ENCODE results near the gene ANKRD44. TPM values are rescaled to one million over a fixed set of nuclear protein-coding genes. Genes with fewer than 3 reads are reported as not detected.

ANKRD44 gene
- total RNA-seq, 4 donors from 2014 or later: 1.8 to 6.3 (median 3.0) TPM

DNA sequence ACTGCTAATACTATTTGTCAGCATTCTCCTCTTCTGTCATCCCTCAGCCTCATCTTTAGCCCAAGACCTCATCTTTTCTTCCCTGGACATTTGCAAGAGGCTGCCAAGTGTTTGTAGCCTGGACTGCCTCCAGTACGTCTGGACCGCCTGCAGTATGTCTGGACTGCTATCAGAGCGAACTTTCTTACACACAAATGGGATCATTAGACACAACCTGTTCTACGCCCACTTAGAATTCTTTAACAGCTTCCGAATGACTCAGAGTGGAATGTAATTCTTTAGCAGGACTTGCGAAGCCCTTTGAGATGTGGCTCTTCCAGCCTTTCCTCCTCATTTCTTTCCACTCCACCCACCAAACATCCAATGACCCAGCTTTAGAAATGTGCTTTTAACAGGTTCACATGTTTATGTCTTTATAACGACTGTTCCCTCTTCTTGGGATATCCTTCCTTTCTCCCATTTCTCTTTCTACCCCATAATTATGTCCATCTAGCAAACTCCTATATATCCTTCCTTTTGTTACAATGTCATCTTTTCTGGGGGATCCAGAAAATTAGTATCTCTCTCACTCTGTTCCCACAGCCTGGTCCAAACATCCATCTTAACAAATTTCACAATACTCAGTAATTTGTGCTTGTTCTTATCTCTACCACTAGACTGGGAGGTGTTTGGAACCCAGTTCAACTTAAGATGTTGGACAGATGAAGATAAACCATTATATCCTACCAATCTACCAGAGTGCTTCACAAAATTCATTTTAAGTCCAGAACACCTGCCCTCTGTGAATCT lies 212.8 kb downstream of the ANKRD44 start:
- H3K4me3 ChIP-seq: no peak overlapping the region
- in situ Hi-C loops (cut with MboI; ENCODE audit: low sequenced_read_pairs in 4 of 4): no loop called here

DNA sequence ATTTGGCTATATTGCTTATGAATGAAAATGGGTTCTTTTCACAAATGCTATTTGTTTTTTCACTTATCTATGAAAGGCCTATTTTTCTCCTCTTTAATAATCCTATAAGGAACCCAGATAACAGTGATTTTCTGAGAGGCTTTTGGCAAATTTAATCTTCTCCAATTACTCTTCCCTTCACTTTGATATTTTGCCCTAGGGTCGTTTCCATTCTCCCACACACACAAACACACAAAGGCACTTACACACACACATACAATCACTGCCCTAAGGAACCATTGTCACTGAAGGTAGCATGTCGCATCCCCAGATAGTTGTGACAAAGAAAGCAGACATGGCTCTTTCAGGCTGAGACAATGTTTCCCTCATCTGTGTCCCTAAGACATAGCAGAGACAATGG lies 213.9 kb downstream of the ANKRD44 start:
- H3K27me3 ChIP-seq: no peaks in the 10 kb centered on the region
- H3K27ac ChIP-seq: no peak overlapping the region
- no peak for TF ChIP-seq POLR2A (IDR thresholded peaks at IDR 0.05)
- TF ChIP-seq, protein P1, sequence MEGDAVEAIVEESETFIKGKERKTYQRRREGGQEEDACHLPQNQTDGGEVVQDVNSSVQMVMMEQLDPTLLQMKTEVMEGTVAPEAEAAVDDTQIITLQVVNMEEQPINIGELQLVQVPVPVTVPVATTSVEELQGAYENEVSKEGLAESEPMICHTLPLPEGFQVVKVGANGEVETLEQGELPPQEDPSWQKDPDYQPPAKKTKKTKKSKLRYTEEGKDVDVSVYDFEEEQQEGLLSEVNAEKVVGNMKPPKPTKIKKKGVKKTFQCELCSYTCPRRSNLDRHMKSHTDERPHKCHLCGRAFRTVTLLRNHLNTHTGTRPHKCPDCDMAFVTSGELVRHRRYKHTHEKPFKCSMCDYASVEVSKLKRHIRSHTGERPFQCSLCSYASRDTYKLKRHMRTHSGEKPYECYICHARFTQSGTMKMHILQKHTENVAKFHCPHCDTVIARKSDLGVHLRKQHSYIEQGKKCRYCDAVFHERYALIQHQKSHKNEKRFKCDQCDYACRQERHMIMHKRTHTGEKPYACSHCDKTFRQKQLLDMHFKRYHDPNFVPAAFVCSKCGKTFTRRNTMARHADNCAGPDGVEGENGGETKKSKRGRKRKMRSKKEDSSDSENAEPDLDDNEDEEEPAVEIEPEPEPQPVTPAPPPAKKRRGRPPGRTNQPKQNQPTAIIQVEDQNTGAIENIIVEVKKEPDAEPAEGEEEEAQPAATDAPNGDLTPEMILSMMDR (IDR thresholded peaks at IDR 0.05 in 4 of 5, conservative IDR thresholded peaks at IDR 0.05 in 1 of 5): no peak
- no peaks in the 10 kb centered on the region for H3K36me3 ChIP-seq
- H3K4me1 ChIP-seq: no peaks in the 10 kb centered on the region
- intact Hi-C loops (cut with DNase I; ENCODE audit: low total_unique reads): no loop called here
- ATAC-seq: no peak
- no peak for DNase-seq
- H3K4me3 ChIP-seq: no peak overlapping the region
- in situ Hi-C loops (cut with MboI; ENCODE audit: low sequenced_read_pairs in 4 of 4): no loop called here
- H3K9me3 ChIP-seq: no peaks in the 10 kb centered on the region

More for the DNA sequence above, 212.8 kb downstream of the ANKRD44 start:
- H3K27me3 ChIP-seq: no peaks in the 10 kb centered on the region
- intact Hi-C loops (cut with DNase I; ENCODE audit: low total_unique reads): no loop called here
- no peaks in the 10 kb centered on the region for H3K36me3 ChIP-seq
- peak in 1 of 2 donors; percentile 56 for DNase-seq
- H3K27ac ChIP-seq: peak overlapping the region in 3 of 4 donors; percentile 14 to 45 (median 38)
- H3K4me1 ChIP-seq: no peaks in the 10 kb centered on the region
- ATAC-seq: peak; percentile 78 to 82
- H3K9me3 ChIP-seq: no peaks in the 10 kb centered on the region
- TF ChIP-seq, protein P1 (IDR thresholded peaks at IDR 0.05 in 4 of 5, conservative IDR thresholded peaks at IDR 0.05 in 1 of 5): no peak
- TF ChIP-seq POLR2A (IDR thresholded peaks at IDR 0.05): no peak

DNA sequence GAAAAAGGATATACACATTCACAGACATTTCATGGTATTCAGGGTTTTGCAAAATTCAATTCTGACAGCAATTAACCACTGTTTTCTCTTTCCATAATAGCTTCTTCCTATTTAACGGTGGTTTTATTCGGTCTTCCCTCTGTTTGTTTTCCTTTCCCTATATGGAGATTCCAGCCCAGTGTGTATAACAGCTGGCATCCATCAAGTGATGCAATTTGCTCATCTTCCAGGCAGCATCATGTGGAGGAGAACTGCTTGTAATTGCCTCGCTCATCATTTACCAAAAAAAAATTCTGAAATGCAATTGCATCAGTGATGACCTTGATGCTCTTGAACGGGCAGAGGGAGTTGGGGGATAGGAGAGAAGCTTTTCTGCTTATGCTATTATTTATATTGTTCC lies 218.1 kb downstream of the ANKRD44 start:
- in situ Hi-C loops (cut with MboI; ENCODE audit: low sequenced_read_pairs in 4 of 4): no loop called here
- no peak for TF ChIP-seq POLR2A (IDR thresholded peaks at IDR 0.05)
- TF ChIP-seq, protein P1 (IDR thresholded peaks at IDR 0.05 in 4 of 5, conservative IDR thresholded peaks at IDR 0.05 in 1 of 5): no peak
- Histone ChIP-seq H3K9me3 (no peaks in the 10 kb centered on the region), H3K36me3 (no peaks in the 10 kb centered on the region), H3K27me3 (no peaks in the 10 kb centered on the region), H3K4me1 (no peaks in the 10 kb centered on the region), H3K4me3 (no peak overlapping the region), H3K27ac (no peak overlapping the region)
- DNase-seq (no peak), ATAC-seq (peak; percentile 68 to 79)
- intact Hi-C loops (cut with DNase I; ENCODE audit: low total_unique reads): no loop called here

DNA sequence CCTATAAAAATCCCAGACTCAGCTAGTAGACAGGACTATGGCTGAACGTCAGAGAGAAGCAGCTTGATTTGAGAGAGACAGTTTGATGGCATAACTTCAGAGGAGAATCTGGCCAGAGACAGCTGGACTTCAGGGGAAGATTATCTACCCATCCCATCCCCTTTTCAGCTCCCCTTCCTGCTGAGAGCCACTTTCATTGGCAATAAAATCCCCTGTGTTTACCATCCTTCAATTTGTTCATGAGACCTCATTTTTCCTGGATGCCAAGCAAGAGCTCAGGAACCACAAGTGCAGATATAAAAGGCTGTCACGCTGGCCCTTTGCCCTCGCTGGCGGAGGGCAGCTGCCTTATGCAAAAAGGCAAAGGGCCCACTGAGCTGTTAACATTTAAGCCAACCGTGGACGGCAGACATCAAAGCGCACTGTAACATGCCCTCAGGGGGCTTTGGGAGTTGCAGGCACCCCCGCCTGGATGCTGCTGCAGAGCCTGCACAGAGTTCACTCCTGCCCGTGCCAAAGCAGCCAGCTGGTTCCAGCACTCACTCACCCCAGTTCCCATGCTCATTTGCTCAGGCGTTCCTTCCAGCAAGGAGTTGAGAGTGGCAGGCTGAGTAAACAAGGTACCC lies 219.7 kb downstream of the ANKRD44 start:
- Histone ChIP-seq H3K9me3 (no peaks in the 10 kb centered on the region), H3K4me3 (no peak overlapping the region), H3K36me3 (no peaks in the 10 kb centered on the region), H3K27me3 (no peaks in the 10 kb centered on the region), H3K4me1 (no peaks in the 10 kb centered on the region), H3K27ac (no peak overlapping the region)
- in situ Hi-C loops (cut with MboI; ENCODE audit: low sequenced_read_pairs in 4 of 4) (no loop called here), intact Hi-C loops (cut with DNase I; ENCODE audit: low total_unique reads) (no loop called here)
- no peak for ATAC-seq
- no peak for DNase-seq
- TF ChIP-seq, protein P1 (IDR thresholded peaks at IDR 0.05 in 4 of 5, conservative IDR thresholded peaks at IDR 0.05 in 1 of 5): no peak
- TF ChIP-seq POLR2A (IDR thresholded peaks at IDR 0.05): no peak

Data from gastrocnemius medialis (tissue), 4 donors.